ENCODE results near the gene STK32C. TPM values are rescaled to one million over a fixed set of nuclear protein-coding genes. Genes with fewer than 3 reads are reported as not detected.

The STK32C gene
- total and polyA plus RNA-seq, 2 of the 4 experiments (the other 2 are of a cell fraction) = 5.0 to 8.3 TPM

DNA sequence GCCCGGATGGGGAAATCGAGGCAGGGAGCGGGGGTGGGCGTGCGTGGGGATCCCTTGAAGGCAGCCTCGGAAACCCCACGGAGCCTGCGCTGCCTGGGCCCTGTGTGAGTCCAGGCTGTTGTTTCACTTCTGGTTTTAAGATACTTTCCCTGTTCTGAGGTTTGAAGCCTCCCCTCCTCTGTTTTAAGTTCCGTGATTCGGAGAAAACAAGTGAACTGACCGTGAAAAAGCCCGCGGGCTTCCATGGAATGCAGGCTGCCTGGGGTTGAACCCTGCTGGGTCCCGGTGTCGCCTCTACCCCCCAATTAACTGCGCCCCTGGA, 24.6 kb upstream of the STK32C start:
- H2AFZ ChIP-seq (replicated peaks; ENCODE audit: low read length, poor library complexity) = peak overlapping the region; percentile 99
- BruUV-seq (replicated peaks) = no TSS peak
- peak overlapping the region; percentile 76; the same call in 1 of the 2 replicates for H2AK5ac ChIP-seq (ENCODE audit: low read depth, low read length)
- peak overlapping the region; percentile 46 for H3K56ac ChIP-seq (ENCODE audit: extremely low read depth, insufficient read depth, low read length)
- peak overlapping the region; percentile 76 for H4K91ac ChIP-seq (ENCODE audit: insufficient read depth, low read depth, low read length)
- dilution Hi-C loops (cut with HindIII; ENCODE audit: low sequenced_read_pairs, unreplicated experiment) = loop anchor here (25.0 kb wide), 1 partner anchor 95 kb away; no protein-coding TSS in a partner anchor
- H3K27me3 ChIP-seq (ENCODE audit: control insufficient read depth, insufficient read depth, low read length) = no peaks in the 10 kb centered on the region
- peak overlapping the region; percentile 87 for H3K14ac ChIP-seq (replicated peaks; ENCODE audit: low read depth, low read length)
- no peaks in the 10 kb centered on the region for H3K9me3 ChIP-seq (ENCODE audit: control insufficient read depth, insufficient read depth, low read length)
- peak overlapping the region; percentile 54 for H2BK120ac ChIP-seq (ENCODE audit: low read depth, low read length)
- TF ChIP-seq, protein P1, sequence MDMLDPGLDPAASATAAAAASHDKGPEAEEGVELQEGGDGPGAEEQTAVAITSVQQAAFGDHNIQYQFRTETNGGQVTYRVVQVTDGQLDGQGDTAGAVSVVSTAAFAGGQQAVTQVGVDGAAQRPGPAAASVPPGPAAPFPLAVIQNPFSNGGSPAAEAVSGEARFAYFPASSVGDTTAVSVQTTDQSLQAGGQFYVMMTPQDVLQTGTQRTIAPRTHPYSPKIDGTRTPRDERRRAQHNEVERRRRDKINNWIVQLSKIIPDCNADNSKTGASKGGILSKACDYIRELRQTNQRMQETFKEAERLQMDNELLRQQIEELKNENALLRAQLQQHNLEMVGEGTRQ (IDR thresholded peaks at IDR 0.05; ENCODE audit: low read depth, low read length) = no peak
- TF ChIP-seq POLR2A (IDR thresholded peaks at IDR 0.05; ENCODE audit: low read depth, low read length) = no peak
- no peak for TF ChIP-seq NFE2L2 (IDR thresholded peaks at IDR 0.05; ENCODE audit: low read depth, low read length)
- no peak for TF ChIP-seq RCOR1 (IDR thresholded peaks at IDR 0.05; ENCODE audit: insufficient replicate concordance, low read length)
- no peak for TF ChIP-seq FOS (IDR thresholded peaks at IDR 0.05; ENCODE audit: low read depth, low read length)
- no peak for TF ChIP-seq MAZ (IDR thresholded peaks at IDR 0.05; ENCODE audit: borderline replicate concordance, low read depth, low read length)
- TF ChIP-seq MXI1 (IDR thresholded peaks at IDR 0.05; ENCODE audit: borderline replicate concordance, low read depth, low read length) = no peak
- no peak for TF ChIP-seq SMC3 (IDR thresholded peaks at IDR 0.05; ENCODE audit: low read depth, low read length)
- TF ChIP-seq CEBPB (IDR thresholded peaks at IDR 0.05; ENCODE audit: low read depth, low read length) = no peak
- TF ChIP-seq ELK1 (IDR thresholded peaks at IDR 0.05; ENCODE audit: borderline replicate concordance, low read depth, low read length) = no peak
- TF ChIP-seq MAFK (IDR thresholded peaks at IDR 0.05; ENCODE audit: low read depth, low read length) = no peak
- TF ChIP-seq CHD1 (IDR thresholded peaks at IDR 0.05; ENCODE audit: low read depth, low read length) = no peak
- TF ChIP-seq BHLHE40 (IDR thresholded peaks at IDR 0.05; ENCODE audit: low read depth, low read length) = no peak
- no peak for TF ChIP-seq RFX5 (IDR thresholded peaks at IDR 0.05; ENCODE audit: low read depth, low read length)
- no peak for TF ChIP-seq RAD21 (IDR thresholded peaks at IDR 0.05; ENCODE audit: low read length)
- H3K4me2 ChIP-seq (ENCODE audit: low read depth, low read length) = peak overlapping the region; percentile 75
- POLR2A ChIA-PET (ENCODE audit: unreplicated experiment) = no interaction called here
- H3K9me1 ChIP-seq (ENCODE audit: insufficient read depth, low read length) = peaks cover 3% of the 10 kb centered on the region; the same call in 1 of the 2 replicates
- peaks cover 12 to 43% of the 10 kb centered on the region in 2 experiments for H3K79me1 ChIP-seq (ENCODE audit: low read depth in 1 of 2, low read length in 2 of 2)
- peak overlapping the region; percentile 52 for H3K23ac ChIP-seq (ENCODE audit: low read depth, low read length)
- CTCF ChIA-PET = no interaction called here
- 3% methylated on average over 7 of the region's 16 CpGs; no CpG with 5 or more reads in 1 of the 2 experiments for WGBS, 2 experiments (ENCODE audit: extremely low coverage in 2 of 2, insufficient read length in 1 of 2)
- peak overlapping the region; percentile 95 for H2AK9ac ChIP-seq (replicated peaks; ENCODE audit: low read depth, low read length, poor library complexity)
- H2BK20ac ChIP-seq (ENCODE audit: low read depth, low read length) = no peak overlapping the region
- peaks cover 6% of the 10 kb centered on the region for H3K4me1 ChIP-seq (ENCODE audit: control insufficient read depth, insufficient read depth, low read length)
- H2BK15ac ChIP-seq (ENCODE audit: low read depth, low read length) = no peak overlapping the region
- H3K27ac ChIP-seq (ENCODE audit: insufficient read depth, low read length) = peak overlapping the region; percentile 54
- DNase-seq (no peak), ATAC-seq (ENCODE audit: low read depth) (no peak; the same call in 1 of the 2 replicates)
- peak overlapping the region; percentile 72 for H3K9ac ChIP-seq (ENCODE audit: low read depth, low read length)
- peak overlapping the region; percentile 84 for H3K4me3 ChIP-seq (ENCODE audit: insufficient read depth, low read depth, low read length)
- peaks cover 7% of the 10 kb centered on the region; the same call in 1 of the 2 replicates for H3K36me3 ChIP-seq (ENCODE audit: control insufficient read depth, insufficient read depth, low read length)
- H4K5ac ChIP-seq (ENCODE audit: low read depth, low read length) = peak overlapping the region; percentile 49; the same call in 1 of the 2 replicates
- in situ Hi-C loops (cut with MboI; ENCODE audit: low sequenced_read_pairs) = no loop called here
- peak overlapping the region; percentile 63 for H2BK5ac ChIP-seq (ENCODE audit: low read depth, low read length, poor library complexity, severe bottlenecking)
- H4K20me1 ChIP-seq (ENCODE audit: insufficient read depth, low read length) = 0 out of 2 replicates have a peak, but pooled peaks cover 3% of the 10 kb centered on the region
- H3K18ac ChIP-seq (ENCODE audit: low read depth, low read length) = peak overlapping the region; percentile 19
- peak overlapping the region; percentile 49 to 84; a peak in 3 of 4 replicates for H4K8ac ChIP-seq (ENCODE audit: low read depth in 2 of 2, low read length in 2 of 2)
- peak overlapping the region; percentile 80 for H3K4ac ChIP-seq (ENCODE audit: low read depth, low read length)
- intact Hi-C loops (cut with micrococcal nuclease) = no loop called here
